Astrocyte of the spinal cord (primary cell): ENCODE data around the gene CXCL3.
A peak's percentile ranks its signal among the peaks of the same experiment; 100 is the strongest.
"Not testable (repeated sequence)": the region's sequence is repeated elsewhere in the genome, so short reads cannot be mapped to it uniquely, and the experiment has no call there.

Experiments
- DNase-seq: peaks from one replicate; pipeline ENCODE4 v3.0.0; 2011; ENCODE audit warnings: low read depth, low spot score
- H3K4me3 ChIP-seq: 2 replicates; pipeline ENCODE4 v1.5.1; 2011; ENCODE audit warnings: low read depth, mild to moderate bottlenecking, low read length, moderate library complexity
- in situ Hi-C: cut with HindIII; loops from 2 replicates; pipeline ENCODE4 v1.10.0; 2017; ENCODE audit warnings: low sequenced_read_pairs
- TF ChIP-seq, protein P1 (sequence below): IDR thresholded peaks from 2 replicates; pipeline ENCODE4 v1.5.1; 2012; ENCODE audit warnings: low read depth, mild to moderate bottlenecking, low read length, inconsistent platforms

The CXCL3 gene

DNA sequence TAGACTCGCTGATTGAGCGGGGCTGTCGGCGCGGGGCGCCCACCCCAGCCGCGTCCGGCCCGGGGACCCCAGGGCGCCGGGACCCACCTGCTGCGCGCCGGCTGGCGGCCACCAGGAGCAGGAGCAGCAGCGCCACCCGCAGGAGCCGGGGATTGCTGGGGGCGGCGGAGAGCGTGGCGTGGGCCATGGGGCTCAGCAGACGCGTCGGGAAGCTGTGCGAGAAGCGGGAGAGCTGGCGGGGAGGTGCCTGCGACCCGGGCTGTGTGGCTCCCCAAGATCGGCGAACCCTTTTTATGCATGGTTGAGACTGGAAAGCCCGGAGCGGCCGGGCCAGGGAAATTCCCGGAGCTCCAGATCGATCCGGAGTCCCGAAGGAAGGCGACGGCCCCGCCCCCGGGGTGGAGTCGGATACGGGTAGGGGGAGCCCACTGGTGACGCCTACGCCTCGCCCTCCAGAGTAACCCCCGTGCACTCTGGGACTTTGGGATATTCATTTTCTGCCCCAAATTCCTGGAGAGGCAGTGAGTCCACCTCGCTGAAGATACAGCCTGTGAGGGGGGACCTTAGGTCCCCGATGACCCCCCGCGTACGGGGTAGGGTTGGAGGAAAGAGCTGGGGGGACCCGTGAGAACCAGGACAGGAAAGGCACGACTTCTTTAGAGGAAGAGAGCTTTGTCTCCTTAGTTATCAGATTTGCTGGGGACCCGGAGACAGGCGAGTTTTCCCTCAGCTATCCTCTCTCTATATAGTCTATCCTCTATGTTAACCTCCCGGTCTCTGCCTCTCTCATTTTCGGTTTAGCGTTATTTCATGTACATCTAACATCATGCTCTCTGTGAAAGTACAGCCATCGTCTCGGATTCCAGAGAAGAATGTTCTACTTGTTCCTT lies at the start of gene CXCL3:
Gene CXCL3, minus strand, starts transcription at position 265 of the 890 bp plus-strand sequence. Its CDS starts 78 bp downstream, at position 187.
- TF ChIP-seq, protein P1, sequence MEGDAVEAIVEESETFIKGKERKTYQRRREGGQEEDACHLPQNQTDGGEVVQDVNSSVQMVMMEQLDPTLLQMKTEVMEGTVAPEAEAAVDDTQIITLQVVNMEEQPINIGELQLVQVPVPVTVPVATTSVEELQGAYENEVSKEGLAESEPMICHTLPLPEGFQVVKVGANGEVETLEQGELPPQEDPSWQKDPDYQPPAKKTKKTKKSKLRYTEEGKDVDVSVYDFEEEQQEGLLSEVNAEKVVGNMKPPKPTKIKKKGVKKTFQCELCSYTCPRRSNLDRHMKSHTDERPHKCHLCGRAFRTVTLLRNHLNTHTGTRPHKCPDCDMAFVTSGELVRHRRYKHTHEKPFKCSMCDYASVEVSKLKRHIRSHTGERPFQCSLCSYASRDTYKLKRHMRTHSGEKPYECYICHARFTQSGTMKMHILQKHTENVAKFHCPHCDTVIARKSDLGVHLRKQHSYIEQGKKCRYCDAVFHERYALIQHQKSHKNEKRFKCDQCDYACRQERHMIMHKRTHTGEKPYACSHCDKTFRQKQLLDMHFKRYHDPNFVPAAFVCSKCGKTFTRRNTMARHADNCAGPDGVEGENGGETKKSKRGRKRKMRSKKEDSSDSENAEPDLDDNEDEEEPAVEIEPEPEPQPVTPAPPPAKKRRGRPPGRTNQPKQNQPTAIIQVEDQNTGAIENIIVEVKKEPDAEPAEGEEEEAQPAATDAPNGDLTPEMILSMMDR = peak; percentile 23
- H3K4me3 ChIP-seq = peak within 1 kb of the TSS; percentile 67
- in situ Hi-C loops = no loop called here
- peak; percentile 73 for DNase-seq

DNA sequence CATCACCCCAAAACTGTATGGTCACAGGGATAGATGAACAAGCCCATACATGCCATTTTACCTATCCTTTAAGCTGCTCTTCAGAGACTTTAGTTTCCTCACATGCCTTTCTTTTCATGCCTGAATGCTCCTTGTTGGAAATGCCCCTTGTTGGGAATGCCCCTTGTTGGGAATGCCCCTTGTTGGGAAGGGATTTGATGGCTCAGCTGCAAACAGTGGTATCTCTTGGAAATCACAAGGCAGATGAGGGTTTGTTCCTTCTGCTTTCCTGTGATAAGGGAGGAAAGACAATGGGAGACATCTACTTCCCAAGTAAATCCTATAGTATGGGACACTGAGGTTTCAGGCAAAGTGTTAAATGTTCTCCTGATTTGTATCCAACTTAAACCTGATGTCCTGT lies 49.0 kb upstream of the CXCL3 start:
- H3K4me3 ChIP-seq = no peak overlapping the region
- DNase-seq = no peak
- in situ Hi-C loops = no loop called here
- TF ChIP-seq, protein P1 = no peak

DNA sequence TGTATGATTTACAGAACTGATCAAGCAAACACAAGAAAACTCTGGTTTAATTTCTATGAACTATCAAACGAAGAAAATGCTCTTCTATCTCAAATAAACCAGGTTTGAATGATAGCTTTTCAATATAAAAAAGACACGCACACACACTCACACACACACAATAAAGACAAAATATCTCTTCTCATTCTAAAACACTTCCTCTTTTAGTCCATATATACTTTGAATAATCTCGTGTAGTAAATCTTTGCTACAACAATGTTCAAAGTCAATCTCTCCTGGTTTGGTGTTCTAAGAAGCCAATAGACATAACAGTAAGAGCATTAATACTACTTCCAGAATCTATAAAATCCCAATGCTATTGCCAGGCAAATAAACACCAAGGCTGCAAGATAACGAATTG lies 47.2 kb upstream of the CXCL3 start:
- in situ Hi-C loops = no loop called here
- TF ChIP-seq, protein P1 = no peak
- DNase-seq = no peak
- no peak overlapping the region for H3K4me3 ChIP-seq

DNA sequence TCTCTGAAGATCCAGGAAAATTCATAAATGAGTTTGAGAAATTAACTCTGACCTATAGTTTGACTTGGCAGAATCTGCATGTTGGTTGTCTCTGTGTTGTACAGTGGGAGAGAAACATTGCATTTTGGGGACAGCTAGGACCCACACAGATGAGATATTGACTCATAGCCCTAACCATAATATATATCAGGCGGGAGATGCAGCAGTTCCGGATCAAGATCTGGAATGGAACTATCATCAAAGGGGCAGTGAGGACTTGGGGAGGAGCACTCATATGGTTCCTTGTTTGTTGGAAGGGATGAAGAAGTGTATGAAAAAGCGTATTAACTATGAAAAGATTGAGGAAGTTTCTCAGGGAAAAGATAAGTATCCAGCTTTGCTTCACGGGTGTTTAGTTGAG lies 46.5 kb upstream of the CXCL3 start:
- DNase-seq = no peak
- TF ChIP-seq, protein P1 = no peak
- in situ Hi-C loops = no loop called here
- H3K4me3 ChIP-seq = no peak overlapping the region

DNA sequence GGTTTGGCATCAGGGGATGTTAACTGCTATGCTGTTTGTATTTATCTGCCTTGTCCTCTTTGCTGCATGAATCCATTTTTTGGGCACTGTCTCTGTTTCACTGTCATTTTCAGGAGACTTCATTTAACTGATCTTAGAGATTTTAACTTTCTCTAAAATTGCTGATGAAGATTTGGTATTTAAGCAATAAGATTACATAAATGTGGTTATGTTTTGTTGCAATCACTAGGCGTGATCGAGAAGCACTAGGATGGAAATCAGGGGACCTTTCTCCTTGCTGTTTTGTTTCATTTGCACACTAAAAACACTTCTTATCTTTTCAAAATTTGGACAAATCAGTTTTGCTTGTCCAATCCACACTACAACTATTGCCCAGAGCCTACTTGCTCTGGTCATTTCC lies 45.1 kb upstream of the CXCL3 start:
- TF ChIP-seq, protein P1 = no peak
- in situ Hi-C loops = no loop called here
- H3K4me3 ChIP-seq = no peak overlapping the region
- DNase-seq = no peak

DNA sequence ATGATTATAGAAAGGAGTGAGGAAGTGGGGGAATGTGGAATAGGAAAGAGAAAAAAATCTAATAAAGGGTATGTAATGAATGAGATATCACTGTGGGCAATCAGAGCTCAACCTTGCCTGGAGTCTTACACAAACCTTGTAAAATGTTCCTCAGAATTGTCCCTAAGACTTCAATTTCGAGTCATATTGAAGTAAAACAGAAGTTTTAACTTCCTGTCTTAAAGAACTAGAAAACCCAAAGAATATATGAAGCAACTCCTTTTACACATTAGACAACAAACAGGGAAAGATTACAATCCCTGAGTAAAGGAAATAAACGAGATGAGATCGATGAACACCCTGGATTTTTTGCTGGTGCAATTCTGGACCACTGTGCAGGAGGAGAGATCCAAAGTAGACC lies 42.5 kb upstream of the CXCL3 start:
- TF ChIP-seq, protein P1 = no peak

DNA sequence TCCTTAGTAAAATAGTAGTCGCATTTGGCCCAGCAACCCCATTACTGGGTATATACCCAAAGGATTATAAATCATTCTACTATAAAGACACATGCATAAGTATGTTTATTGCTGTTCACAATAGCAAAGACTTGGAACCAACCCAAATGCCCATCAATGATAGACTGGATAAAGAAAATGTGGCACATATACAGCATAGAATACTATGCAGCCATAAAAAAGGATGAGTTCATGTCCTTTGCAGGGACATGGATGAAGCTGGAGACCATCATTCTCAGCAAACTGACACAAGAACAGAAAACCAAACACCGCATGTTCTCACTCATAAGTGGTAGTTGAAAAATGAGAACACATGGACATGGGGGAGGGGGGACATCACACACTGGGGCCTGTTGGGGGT lies 41.9 kb upstream of the CXCL3 start:
- in situ Hi-C loops, H3K4me3 ChIP-seq, DNase-seq: not testable (repeated sequence)

More for the DNA sequence above, 42.5 kb upstream of the CXCL3 start:
- in situ Hi-C loops = no loop called here
- no peak overlapping the region for H3K4me3 ChIP-seq
- DNase-seq = no peak

DNA sequence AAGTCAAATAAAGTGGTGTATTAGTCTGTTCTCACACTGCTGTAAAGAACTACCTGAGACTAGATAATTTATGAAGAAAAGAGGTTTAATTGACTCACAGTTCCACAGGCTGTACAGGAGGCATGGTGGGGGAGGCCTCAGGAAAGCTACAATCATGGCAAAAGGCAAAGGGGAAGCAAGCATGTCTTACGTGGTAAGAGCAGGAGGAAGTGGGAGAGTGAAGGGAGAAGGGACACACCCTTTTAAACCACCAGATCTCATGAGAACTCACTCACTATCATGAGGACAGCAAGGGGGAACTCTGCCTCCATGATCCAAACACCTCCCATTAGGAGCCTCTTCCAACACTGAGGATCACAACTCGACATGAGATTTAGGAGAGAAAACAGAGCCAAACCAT lies 40.5 kb upstream of the CXCL3 start:
- H3K4me3 ChIP-seq, DNase-seq, in situ Hi-C loops: not testable (repeated sequence)
